HEK293 (cell line): ENCODE measurements around the gene GYG1.

Experiments used
- CTCF ChIP-seq: fragments of 450-650 bp; formaldehyde crosslinking; IDR thresholded peaks from 2 replicates; pipeline ENCODE4 v1.5.1; 2016; ENCODE audit warnings: missing biosample characterization, missing genetic modification characterization
- PRDM6 ChIP-seq: fragments of 450-650 bp; formaldehyde crosslinking; IDR thresholded peaks from 2 replicates; pipeline ENCODE4 v1.5.1; 2017; ENCODE audit warnings: missing biosample characterization, missing genetic modification characterization
- SP3 ChIP-seq: fragments of 450-650 bp; formaldehyde crosslinking; IDR thresholded peaks from 2 replicates; pipeline ENCODE4 v1.5.1; 2016; ENCODE audit warnings: missing biosample characterization, missing genetic modification characterization
- ZNF560 ChIP-seq: fragments of 450-650 bp; formaldehyde crosslinking; IDR thresholded peaks from 2 replicates; pipeline ENCODE4 v1.5.1; 2017; ENCODE audit warnings: missing biosample characterization, missing genetic modification characterization, borderline replicate concordance
- ZNF785 ChIP-seq: fragments of 450-650 bp; formaldehyde crosslinking; IDR thresholded peaks from 2 replicates; pipeline ENCODE4 v1.5.1; 2016; ENCODE audit warnings: missing biosample characterization, missing genetic modification characterization

GRCh38 chr3:149058198-149058597, 66.9 kb downstream of the GYG1 start:
- no peak for TF ChIP-seq SP3 (tag by site-specific recombination)
- TF ChIP-seq ZNF560 (tag by site-specific recombination) = no peak
- TF ChIP-seq PRDM6 (tag by site-specific recombination) = no peak
- TF ChIP-seq CTCF = no peak
- TF ChIP-seq ZNF785 (tag by site-specific recombination) = no peak
